SH-SY5Y (cell line): ENCODE results near the gene BTBD19.

Experiments used
- GATA2 ChIP-seq: IDR thresholded peaks from 2 replicates; pipeline ENCODE4 v1.6.1; 2011; ENCODE audit warnings: mild to moderate bottlenecking, low read depth, low read length
- GATA3 ChIP-seq: IDR thresholded peaks from 2 replicates; pipeline ENCODE4 v1.6.1; 2011; ENCODE audit warnings: low read depth, mild to moderate bottlenecking, low read length, moderate library complexity

Gene BTBD19, protein sequence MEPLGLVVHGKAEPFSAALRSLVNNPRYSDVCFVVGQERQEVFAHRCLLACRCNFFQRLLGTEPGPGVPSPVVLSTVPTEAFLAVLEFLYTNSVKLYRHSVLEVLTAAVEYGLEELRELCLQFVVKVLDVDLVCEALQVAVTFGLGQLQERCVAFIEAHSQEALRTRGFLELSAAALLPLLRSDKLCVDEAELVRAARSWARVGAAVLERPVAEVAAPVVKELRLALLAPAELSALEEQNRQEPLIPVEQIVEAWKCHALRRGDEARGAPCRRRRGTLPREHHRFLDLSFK

DNA sequence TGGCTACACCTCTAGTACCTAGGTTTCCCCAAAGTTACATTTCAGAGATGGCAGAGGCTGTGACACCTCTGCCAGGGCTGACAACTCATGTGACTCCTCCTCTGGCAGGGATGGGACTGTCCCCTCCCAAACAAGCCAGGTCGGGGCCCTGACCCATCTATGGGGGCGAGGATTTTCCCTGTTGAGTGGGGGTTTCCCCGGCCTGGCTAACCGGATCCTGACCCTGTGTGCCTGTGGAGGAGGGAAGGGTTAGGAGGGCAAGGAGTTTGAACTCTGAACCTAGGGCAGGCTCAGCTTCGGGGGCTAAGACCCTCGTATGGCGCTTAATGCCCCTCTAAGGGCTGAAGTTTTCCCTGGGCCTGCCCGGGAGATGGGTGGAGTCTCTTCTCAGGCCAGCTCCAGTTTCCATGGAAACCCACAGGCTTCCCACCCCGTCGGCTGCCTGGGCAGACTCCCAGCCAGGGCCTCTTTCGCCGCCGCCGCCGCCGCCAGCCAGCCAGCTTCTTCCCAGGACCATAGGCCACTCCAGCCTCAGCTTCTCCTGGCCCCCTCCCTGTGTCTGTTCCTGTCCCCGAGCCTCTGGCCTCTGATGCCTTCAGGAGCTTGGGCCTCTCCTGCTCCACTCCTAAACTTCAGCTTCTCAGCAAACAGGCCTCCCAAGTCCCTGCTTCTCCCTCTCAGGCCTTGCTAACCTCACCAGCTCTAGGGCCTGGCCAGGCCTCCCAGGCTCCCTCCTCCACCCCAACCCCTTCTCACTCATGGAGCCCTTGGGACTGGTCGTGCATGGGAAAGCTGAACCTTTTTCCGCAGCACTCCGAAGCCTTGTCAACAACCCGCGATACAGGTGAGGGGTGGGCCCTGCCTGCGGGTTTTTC is at the start of gene BTBD19:
TSS of gene BTBD19 (plus strand) at position 461 of the 875 bp plus-strand sequence. CDS start at position 759, 298 bp downstream.
- TF ChIP-seq GATA2, result no peak
- TF ChIP-seq GATA3, result no peak

DNA sequence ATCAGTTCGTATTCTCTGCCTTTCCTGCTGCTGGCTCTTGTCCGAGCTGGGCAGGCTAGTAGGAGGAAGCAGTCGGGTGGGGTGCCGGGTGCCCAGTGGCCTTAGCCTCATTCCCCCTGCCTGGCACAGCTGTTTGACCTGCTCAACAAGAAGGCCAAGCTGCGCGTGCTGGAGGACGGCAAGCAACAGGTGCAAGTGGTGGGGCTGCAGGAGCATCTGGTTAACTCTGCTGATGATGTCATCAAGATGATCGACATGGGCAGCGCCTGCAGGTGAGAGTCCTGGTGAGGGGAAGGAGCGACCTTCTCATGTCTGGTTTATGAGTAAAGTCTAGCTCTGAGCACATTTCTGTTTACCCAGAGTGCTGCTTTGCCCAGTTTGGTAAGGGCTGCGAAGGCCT is 49.2 kb upstream of the BTBD19 start:
- no peak for TF ChIP-seq GATA3
- TF ChIP-seq GATA2, result no peak

DNA sequence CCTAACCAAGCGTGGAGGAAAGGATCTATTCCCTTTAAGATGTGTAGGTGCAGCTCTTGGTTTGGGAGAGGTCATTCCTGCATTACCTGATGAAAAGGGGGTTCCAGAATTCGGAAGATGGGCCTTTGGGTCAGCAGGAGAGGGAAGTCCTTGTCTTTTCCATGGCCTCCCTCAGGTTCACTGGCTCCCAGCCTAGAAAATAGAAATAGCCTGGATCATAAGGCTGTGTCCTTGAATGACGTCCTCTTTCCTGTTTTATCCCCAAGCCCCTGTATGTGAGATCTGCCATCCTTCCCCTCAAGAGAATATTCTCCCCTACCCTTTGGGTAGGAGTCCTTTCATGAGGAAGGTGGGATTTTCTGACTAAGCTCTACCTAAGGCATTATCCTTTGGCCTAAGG is 47.4 kb upstream of the BTBD19 start:
- TF ChIP-seq GATA3 (no peak), GATA2 (no peak)

DNA sequence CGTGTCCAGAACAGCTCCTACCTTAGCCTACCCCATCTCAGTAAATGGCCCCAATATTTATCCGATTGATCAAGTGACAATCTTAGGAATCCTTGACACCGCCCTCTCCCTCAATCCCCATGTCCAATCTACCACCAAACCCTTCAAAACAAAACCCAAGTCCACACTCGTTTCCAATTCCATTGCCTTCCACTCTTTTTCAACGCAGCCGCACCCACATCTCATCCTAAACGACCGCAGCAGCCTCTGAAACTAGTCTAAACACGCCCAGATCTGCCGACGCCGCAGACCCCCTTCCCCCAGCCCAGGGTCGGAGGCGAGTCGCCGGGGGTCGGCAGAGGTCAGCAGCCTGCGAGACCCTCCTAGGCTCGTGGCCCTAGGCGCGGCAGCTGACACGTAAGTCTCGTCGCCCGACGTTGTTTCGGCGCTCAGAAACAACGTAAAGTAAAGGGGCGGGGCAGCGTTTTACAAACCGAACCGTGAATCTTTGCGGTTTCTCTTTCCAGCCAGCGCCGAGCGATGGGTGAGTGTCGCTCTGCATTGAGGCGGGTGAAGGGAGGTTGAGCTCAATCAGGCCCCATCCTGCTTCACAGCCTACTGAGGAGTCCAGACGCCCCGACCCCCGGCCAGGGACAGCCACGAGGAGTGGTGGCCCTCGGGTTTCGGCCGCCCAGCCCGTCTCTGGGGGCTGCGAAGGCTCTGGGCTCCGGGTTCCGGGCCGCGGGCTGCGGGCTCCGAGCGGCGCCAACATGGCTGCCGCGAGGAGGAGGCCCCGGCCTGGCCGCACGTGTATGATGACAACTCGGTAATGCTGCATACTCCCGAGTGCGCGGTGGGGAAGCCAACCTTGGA is 33.0 kb upstream of the BTBD19 start, which contains the start of gene RPS8:
TSS of gene RPS8 (plus strand) at position 463 of the 852 bp plus-strand sequence. CDS start at position 520, 57 bp downstream.
- TF ChIP-seq GATA2 (no peak), GATA3 (no peak)

DNA sequence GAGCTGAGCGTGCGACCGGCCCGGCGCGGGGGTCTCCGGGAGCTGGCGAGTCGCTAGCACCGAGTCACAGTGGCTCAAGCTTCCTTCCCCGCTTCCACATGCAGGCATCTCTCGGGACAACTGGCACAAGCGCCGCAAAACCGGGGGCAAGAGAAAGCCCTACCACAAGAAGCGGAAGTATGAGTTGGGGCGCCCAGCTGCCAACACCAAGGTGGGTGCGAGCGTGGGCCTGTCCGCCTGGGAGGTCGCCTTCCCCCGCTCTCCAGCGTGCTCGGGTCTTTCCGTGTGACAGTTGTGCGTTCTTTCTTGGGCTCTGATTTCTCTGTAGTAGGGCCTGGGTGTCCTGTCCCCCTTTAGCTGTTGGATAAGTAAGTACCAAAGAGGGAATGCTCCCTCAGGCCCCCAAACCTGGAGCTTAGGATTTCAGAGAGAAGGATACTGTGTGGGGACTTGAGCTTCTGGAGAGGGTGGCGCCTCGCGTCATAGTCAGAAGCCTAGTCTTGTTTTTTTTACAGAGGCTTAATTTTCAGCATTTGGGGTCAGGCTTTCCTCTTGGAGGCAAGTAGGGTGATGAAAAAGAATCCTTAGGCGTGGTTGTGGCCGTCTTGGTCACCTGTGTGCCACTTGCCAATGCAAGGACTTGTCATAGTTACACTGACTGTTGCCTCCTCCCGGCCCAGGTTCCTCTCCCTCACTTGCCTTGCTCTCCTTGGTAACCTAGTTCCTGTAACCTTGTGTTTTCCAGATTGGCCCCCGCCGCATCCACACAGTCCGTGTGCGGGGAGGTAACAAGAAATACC is 32.2 kb upstream of the BTBD19 start:
- no peak for TF ChIP-seq GATA2
- no peak for TF ChIP-seq GATA3

DNA sequence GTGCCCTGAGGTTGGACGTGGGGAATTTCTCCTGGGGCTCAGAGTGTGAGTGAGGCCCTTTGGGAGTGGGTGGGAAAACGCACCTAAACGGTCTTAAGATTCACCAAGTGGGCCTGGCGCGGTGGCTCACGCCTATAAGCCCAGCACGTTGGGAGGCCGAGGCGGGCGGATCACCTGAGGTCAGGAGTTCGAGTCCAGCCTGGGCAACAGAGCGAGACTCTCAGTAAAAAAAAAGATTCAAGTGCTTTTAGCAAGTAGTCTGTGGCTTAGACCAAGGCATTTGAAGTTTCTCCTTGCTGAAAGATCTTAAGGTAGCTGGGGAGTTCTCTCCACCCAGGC is 31.6 kb upstream of the BTBD19 start:
- TF ChIP-seq GATA2 (no peak), GATA3 (no peak)

DNA sequence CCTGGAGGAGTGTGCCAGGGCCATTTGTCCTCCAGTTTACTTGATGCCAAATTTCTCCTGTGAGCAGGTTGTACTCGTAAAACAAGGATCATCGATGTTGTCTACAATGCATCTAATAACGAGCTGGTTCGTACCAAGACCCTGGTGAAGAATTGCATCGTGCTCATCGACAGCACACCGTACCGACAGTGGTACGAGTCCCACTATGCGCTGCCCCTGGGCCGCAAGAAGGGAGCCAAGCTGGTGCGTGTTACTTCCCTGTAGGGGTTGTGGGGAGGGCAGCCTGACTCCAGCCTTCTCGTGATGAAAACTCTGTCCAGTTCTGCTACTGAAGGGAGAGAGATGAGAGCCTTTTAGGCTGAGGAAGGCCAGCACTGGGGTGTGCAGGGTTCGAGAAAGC is 30.8 kb upstream of the BTBD19 start:
- no peak for TF ChIP-seq GATA3
- TF ChIP-seq GATA2, result no peak

DNA sequence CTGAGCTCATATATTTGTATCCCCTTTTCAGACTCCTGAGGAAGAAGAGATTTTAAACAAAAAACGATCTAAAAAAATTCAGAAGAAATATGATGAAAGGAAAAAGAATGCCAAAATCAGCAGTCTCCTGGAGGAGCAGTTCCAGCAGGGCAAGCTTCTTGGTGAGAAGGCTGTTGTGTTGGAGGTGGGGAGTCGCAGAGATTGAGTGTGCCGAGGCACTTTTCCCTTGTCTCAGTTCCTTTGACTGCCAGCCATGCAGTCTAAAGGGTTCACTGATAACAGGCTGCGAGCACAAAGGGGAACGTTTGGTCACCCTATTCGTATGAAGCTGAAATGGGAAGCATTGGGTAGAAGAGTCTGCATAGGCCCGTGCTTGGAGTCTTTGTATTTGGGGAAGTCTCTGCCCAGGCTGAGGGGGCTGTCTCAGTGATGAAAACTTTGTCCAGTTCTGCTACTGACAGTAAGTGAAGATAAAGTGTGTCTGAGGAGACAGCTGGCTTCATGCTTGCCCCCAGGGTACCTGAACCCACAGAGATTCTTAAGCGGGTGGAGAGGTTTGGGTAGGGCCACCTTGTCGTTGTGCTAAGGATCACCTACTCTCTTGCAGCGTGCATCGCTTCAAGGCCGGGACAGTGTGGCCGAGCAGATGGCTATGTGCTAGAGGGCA is 30.2 kb upstream of the BTBD19 start:
- TF ChIP-seq GATA3, result no peak
- no peak for TF ChIP-seq GATA2

DNA sequence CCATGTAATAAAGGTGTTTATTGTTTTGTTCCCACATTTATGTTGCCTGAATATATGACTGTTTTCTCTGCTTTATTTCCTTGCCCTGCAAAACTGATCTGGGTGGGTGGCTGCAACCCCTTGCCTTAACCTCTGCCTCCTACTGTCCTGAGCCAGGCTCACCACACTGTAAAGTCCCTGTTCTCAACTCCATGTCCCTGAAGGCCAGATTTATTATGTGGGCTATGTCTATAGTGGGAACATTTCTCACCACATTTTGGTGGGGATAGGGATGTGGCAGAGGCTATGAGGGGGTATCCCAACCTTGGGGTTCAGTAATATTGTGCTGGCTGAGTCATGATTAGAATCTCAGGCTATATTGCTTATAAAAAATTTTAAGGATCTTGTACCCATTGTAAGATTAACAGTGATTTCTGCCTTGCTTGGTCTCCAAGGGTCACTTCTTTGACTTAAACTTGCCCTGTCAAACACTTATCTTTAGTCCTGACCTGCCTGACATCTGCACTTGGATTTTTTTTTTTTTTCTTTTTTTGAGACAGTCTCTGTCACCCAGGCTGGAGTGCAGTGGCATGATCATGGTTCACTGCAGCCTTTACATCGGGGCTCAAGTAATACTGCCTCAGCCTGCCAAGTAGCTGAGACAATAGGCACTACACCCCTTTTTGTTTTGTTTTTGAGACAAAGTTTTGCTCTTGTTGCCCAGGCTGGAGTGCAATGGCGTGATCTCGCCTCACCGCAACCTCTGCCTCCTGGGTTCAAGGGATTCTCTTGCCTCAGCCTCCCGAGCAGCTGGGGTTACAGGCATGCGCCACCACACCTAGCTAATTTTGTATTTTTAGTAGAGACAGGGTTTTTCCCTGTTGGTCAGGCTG is 29.4 kb upstream of the BTBD19 start:
- TF ChIP-seq GATA3 (no peak), GATA2 (no peak)

DNA sequence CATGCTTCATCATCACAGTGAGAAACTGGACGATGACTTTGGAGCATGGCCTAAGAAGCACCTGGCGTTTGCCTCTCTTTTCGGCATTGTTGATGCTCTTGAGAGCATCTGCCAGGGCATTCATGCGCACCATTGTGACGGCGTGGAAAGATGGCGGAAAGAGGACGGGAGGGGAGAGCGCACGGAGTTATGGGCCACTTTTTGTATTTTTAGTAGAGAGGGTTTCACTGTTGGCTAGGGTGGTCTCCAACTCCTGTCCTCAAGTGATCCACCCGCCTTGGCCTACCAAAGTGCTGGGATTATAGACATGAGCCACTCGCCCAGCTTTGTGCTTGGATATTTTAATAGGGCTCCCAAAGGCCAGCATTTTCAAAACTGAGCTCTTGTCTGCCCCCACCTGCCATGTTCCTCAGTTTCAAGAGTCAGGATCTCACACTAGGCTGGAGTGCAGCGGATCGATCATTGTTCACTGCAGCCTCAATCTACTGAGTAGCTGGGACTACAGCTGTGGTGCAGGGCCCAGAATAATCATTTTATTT is 27.7 kb upstream of the BTBD19 start:
- TF ChIP-seq GATA2 (no peak), GATA3 (no peak)

DNA sequence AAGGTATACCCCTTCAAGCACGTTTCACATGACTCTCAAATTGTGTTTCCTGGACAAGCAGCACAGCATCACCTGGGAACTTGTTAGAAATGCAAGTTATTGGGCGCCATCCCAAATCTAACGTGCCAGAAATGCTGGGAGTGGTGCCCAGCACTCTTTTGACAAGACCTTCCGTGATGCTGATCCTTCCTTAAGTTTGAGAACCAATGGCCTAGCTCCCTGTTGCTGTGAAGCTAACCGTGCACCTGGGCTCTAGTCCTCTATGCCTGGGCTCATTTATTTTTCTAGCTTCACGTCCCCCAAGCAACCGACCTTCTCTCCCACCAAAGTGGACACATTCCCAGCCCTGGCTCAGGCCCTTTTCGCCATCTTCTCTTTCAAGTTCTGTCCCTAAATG is 24.6 kb upstream of the BTBD19 start:
- TF ChIP-seq GATA3 (no peak), GATA2 (no peak)

DNA sequence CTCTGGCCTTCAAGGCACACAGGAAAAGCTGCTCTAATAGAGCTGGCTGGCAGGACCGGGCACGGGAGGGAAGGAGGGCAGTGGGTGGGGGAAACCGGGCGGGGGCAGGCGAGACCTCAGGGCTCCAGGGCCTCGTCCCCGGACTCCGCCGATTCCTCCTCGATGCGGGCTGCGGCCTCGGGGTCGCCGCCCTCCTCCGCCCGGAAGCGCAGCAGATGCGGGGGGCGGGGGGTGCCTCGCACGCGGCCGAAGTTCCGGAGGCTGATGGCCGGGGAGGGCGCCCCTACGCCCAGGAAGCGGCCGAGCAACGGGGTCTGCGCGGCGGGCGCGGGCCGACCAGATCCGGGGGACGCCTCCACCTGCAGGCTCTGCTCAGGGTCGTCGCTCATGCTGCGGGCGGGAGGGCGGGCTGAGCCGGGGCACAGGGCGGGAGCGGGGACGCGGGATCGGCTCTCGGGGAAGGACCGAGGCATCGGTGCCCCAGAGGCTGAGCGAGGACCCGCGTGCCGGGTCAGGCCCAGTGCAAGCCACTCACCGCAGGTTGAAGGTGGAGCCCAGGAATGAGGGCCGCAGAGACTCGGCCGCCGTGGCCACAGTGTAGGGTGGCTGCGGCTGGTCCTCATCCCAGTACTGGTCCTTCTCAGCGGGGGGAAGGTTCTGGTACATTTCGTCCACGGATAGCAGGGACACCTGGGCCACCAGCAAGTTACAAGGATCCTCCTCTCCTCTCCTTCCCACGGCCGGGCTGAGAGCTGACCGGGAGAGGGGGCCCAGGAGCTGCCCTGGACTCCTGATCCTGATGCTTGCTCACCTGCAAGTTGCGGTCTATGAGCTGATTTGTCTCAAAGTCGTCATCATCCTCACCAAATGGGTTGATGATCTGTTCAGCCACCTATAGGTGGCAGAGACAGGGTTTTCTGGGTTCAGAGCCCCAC is 24.0 kb upstream of the BTBD19 start:
- TF ChIP-seq GATA2 (no peak), GATA3 (no peak)

DNA sequence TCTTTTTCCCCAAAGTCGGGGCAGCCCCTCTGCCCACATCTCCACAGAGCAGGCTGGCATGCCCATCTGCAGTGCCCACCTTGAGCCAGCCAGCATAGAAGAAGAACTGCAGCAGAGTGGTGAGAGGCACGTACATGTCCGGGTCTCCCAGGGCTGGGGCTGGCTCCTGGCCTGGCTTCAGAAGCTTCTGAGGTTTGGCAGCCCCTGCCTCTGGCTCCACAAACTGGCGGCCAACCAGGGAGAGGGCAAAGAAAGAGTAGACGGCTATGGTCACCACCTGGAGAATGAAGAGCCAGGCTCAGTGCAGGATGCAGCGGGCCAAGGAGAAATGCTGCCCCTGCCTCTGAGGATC is 23.3 kb upstream of the BTBD19 start:
- TF ChIP-seq GATA3, result no peak
- TF ChIP-seq GATA2, result no peak
